22Rv1 (cell line): Measurements from ENCODE around the gene NSUN7.

Source experiments
- ZFX ChIP-seq: fragments of 450-650 bp; IDR thresholded peaks from 2 replicates; pipeline ENCODE4 v1.6.1; 2017; ENCODE audit warnings: antibody characterized with exemption, borderline replicate concordance
- TF ChIP-seq, protein P1 (sequence below): fragments of 450-650 bp; IDR thresholded peaks from 2 replicates; pipeline ENCODE4 v1.5.1; 2017; ENCODE audit warnings: mild to moderate bottlenecking

- no peak for TF ChIP-seq ZFX
- TF ChIP-seq, protein P1, sequence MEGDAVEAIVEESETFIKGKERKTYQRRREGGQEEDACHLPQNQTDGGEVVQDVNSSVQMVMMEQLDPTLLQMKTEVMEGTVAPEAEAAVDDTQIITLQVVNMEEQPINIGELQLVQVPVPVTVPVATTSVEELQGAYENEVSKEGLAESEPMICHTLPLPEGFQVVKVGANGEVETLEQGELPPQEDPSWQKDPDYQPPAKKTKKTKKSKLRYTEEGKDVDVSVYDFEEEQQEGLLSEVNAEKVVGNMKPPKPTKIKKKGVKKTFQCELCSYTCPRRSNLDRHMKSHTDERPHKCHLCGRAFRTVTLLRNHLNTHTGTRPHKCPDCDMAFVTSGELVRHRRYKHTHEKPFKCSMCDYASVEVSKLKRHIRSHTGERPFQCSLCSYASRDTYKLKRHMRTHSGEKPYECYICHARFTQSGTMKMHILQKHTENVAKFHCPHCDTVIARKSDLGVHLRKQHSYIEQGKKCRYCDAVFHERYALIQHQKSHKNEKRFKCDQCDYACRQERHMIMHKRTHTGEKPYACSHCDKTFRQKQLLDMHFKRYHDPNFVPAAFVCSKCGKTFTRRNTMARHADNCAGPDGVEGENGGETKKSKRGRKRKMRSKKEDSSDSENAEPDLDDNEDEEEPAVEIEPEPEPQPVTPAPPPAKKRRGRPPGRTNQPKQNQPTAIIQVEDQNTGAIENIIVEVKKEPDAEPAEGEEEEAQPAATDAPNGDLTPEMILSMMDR, result no peak
Observed at GRCh38 chr4:40730091-40730679, 19.6 kb upstream of the NSUN7 start.
